ENCODE data around the gene NPTXR.

Gene NPTXR

DNA sequence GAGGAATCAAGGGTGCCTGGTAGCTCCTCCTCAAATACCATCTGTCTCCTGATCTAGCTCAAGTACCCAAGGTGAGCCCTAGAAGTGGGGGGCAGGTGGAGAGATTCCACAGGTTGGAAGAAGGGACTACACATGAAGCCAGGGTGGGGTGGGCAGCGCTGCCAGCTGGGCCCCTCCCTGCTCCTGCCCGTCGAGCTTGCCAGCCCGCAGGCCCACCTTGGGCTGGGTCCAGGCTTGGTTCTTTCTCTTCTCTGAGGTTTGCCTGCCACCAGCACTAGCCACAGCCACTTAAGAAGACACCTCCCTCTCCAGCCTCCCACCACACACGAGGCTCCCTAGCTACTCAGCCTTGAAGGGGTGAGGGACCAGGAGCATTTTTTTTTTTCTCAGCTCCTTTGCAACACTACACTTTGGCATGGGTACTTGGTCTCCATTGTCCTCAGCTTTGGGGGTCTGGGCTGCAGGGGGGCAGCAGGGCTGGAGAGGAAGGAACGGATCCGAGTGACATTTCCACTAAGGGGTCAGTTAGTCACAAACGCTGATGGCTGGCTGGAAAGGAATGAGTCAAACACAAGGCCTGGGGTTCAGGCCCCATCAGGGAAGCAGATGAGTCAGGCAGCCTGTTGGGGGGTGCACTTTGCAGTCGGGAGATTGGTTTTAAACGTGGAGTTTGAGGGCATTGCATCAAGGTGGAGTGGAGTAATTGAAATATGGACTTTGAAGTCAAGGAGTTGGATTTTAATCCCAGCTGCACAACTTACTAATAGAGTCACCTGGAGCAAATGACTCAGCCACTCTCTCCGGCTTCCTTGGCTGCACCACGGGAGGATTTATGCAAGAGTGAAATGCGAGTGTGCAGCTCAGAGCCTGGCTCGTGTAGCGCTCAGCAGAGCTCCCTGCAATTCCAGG lies 7.4 kb upstream of the NPTXR start:
- DNase-seq, result no peak

- DNase-seq, result no peak
Measured at GRCh38 chr22:38850399-38850798, 6.6 kb upstream of the NPTXR start.

DNA sequence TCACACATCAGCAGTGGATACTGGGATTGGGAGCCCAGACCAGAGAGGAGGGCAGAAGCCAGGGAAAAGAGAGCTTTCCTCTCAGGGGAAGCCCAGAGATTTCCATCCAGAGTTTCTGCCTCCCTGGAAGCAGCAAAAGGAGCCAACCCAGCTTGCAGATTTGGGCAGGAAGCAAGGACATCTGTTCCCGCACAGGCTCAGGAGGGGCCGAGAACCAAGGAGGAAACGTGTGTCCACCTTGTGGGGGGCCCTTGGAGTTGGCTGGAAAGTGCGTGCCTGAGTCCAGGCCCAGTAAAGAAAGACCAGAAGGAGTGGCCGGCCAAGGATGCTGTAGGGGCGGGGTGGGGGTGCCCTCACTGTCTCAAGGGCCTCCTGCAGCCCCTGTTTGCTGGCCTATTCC lies 6.0 kb upstream of the NPTXR start:
- no peak for DNase-seq

- no peak for DNase-seq
Measured at GRCh38 chr22:38846412-38846811, 2.6 kb upstream of the NPTXR start.

DNA sequence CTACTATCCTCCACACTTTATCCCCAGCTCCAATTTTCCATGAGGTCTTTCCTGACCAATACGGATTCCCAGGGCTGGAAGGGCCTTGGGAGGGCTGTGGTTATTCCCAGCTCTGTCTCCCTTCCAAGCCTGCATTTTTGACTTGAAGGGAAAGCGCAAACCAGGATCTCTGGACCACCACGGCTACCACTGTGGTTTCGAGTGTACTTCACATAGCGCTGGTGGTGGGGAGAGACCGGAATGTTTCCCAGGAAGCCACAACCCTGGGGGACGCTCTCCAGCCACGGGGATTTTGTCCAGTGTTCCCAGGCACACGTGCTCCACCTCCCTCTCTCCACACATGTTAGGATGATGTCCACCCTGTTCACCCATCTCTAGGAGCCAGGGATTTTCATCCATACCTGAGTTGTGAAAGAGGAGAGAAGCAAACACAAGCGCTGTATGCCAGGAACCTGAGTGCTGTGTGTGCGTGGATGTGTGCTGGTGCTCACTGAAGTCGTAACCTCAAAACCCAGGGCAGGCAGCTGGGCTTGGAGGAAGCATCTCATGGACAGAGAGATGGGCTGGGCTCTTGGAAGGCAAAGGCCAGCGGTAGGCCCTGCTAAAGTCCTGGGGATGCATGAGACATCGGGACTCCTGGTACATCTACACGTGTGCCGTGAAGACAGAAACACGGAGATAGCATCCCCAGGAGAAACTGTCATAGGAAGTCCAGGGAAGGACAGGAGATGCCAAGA lies 1.3 kb upstream of the NPTXR start:
- no peak for DNase-seq

GRCh38 chr22:38844315-38845003 lies 631 bp upstream of the NPTXR start:
- DNase-seq, result no peak

DNA sequence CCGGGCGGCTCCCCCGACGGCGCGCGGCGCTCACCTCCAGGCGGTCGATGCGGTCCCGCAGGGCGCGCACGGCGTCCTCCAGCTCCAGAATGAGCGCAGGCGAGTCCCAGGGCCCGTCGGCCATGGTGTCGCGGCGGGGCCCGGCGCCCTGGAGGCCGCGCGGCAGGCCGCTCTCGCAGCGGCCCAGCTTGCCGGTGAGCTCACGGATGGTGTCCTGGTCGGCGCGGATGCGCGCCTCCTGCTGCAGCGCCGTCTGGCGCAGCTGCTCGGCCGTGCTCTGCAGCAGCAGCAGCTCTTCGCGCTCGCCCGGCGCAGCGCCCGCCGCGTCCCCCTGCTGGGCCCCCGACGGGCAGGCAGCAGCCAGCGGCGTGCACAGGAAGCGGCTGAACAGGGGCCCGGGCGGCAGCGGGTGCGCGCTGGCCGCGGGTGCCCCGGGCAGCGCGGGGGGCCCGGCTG lies 599 bp downstream of the NPTXR start:
- DNase-seq, result peak; percentile 51

DNA sequence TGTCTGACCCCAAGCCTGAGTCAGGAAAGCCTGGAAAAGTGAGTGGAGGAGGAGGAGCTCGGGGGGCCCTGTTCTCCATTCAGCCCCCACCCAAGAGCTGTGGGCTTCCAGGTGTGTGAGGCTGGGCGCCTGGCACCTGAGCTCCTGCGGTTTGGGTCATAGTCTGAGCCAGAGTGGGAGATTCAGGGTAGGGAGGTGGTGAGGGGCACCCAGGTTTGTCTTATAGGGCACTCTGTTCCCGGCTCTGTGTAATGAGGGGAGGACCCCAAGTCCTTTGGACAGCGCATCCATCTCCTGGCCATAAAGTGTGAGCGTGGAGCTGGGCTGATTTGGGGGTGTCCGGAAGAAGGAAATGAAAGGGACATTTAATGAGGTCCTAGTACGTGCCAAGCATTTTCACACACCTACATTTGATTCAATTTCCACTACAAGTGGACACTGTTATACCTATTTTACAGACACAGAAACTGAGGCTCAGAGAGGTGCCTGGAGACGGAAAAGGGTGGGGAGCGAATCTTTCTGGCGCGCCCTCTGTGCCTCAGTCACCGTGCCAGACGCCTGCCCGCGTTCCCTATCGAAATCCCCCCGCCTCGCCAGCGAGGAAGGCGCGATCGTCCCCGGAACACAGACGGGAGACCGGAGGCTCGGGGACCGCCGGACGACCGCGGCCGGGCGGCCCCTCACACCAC lies 1.2 kb downstream of the NPTXR start:
- no peak for DNase-seq

- DNase-seq, result no peak
Measured at GRCh38 chr22:38841635-38842034, 2.2 kb downstream of the NPTXR start.

DNA sequence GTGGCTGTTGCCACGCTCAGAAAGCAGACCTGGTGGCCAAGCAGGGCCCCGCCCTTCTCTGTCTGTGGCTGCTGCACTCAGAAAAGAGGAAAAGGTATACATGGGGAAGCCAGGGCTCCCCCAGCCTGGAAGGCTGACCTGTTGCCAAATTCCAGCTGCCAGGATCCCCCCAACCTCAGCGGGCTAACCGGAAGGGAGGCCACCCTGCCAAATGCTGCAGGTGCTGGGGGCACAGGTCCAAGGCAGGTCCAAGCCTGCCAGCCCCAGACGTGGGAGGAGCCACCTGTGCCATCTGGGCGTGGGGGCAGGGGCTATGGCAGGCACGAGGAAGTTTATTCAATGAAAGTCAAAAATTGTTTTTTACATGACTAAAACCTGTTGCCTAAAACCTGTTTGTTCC lies 2.6 kb downstream of the NPTXR start:
- DNase-seq, result no peak

- no peak for DNase-seq
Measured at GRCh38 chr22:38840129-38840528, 3.7 kb downstream of the NPTXR start.

DNA sequence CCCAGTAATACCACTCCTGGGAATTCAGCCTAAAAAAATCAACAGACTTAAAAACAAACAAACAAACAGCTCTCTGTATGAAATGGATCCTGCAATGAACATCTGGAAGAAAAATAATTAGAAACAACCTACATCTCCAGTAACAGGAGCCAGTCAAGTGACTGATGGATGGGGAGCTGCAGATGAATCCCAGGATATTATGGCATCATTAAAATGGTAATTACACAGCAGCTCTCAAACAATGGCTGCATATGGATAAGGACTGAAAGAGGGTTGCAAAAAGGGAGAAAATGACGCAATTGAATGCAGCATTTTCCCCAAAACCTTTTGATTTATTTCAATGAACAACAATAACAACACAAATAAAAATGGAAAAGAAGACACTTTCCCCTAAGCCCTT lies 4.1 kb downstream of the NPTXR start:
- DNase-seq, result no peak

- no peak for DNase-seq
Measured at GRCh38 chr22:38837414-38837928, 6.4 kb downstream of the NPTXR start.

DNA sequence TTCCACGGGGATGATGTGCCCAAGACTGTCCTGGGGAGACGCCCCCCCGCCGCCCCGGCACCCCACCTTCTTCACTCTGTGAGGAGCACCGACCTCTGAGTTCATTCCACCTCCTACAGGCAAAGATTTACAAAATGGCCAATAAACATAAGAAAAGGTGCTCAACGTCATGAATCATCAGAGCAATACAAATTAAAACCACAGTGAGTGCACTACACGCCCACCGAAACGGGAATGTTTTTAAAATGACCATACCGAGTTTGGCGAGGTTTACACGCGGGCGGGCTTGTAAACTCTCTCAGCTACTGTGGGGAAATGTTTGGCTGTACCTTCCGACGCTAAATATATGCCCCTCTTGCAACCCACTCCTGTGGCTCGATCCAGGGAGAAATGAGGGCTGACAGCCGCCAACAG lies 7.9 kb downstream of the NPTXR start:
- DNase-seq, result no peak

- no peak for DNase-seq
Measured at GRCh38 chr22:38834991-38835390, 8.8 kb downstream of the NPTXR start.

- DNase-seq, result no peak
Measured at GRCh38 chr22:38834215-38834953, 9.4 kb downstream of the NPTXR start.

GRCh38 chr22:38833061-38833460 lies 10.8 kb downstream of the NPTXR start:
- no peak for DNase-seq

DNA sequence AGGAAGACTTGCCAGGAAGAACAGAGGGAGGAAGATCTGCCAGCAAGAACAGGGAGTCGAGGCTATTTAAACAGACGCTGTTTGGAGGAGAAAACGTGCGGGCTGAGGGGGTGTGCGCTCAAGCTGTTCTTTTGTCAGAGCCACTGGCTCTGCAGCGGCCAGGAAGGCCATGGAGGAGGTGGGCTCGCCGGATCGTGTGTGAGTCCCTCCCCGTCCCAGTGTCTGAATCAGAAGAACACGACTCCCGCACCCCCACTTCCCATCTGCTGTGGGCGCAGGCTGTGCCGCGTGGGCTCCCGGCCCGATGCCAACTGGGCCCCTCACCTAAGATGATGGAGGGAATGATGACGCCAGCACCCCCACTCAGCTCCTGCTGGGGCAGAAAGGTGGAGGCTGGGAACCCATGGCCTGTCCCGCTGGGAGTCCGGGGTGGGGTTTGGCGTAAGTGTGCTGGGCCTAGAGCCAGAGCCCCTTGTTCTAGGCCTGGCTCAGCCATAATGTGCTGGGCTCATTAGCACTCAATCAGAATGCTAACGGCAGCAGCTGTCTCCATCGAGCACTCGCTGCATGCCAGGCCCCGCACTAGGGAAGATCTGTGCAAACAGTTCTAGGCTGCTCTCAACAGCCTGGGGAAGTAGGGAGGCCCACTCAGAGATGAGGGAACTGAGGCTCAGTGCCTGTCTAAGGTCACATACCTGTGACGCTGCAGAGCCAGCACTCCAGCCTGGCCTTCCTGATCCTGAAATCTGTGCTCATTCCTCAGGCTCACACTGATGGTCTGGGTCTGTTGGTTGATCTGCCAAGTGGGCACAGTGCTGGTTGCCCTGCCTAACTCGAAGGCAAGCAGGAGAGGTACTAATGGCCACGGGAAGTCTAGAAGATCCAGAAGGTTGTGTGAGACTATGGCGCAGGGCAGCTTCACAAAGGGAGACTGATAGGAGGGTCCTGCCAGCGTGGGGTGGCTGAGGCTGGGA lies 11.5 kb downstream of the NPTXR start:
- DNase-seq, result no peak

- DNase-seq, result no peak
Measured at GRCh38 chr22:38831166-38831945, 12.5 kb downstream of the NPTXR start.

GRCh38 chr22:38830845-38831108 lies 13.1 kb downstream of the NPTXR start:
- no peak for DNase-seq
